NCI-H2107 treated with DMSO at 0.1 percent for 48 hours (cell line): ENCODE measurements around the gene RASGRP1.
"Not testable (repeated sequence)": the region's sequence is repeated elsewhere in the genome, so short reads cannot be mapped to it uniquely, and the experiment has no call there.

Experiments used
- DNase-seq: peaks from one replicate; lab custom pipeline; 2025; ENCODE audit not compliant: unreplicated experiment; lab: John Stamatoyannopoulos, UW

The RASGRP1 gene

DNA sequence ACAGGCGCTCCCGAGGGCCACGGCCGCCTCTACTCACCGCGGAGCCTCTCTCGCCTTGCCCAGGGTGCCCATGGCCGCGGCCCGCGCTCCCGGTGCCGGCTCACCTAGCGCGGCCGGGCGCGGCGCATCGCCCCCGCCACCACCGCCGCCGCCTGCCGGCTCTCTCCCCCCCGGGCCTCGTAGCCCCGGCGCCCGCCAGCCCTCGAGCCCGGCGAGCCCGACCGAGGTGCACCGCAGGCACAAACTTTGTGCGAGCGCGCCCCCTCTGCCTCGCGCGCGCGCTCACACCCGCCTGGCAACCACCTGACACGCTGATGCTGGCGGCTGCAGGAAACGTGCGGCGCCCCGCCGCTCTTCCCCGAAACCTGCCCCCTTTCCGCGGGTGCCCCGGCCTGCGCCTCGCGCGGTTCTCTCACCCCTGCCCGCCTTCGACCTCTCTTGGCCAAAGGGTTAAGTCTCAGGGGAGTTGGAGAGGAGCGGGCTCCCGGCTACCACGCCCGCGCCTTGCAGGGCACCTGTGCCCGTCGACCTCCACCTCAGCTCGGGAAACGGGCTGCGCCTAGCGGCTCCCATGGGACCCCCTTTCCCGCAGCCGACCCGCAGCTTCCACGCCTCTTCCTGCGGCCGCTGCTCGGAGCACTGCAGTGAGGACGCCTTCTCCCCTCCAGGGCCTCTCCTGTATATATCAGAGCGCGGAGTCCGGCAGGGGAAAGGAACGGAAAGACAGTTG, at the start of gene RASGRP1:
Gene RASGRP1 (minus strand): TSS at position 258 of the 730 bp plus-strand sequence. CDS start 186 bp downstream, at position 72.
- DNase-seq = no peak

DNA sequence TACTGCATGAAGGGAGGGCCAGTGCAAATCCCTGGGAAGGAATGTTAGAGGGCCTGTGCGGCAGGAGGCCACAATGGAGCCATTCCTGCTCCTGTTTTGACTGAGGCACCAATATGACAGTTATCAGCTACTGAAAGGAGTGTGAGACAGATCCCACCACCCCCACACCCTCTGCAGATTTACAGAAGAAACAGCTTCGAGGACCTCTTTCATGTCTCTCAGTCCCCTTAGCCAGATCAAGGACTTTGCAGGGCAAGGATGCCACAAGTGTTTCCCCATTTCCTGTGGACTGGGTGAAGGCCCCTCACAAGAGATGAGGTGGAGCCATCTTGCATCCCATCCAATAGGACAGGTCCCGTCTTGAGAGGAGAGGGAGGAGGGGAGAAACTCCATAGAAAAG, 48.5 kb upstream of the RASGRP1 start:
- no peak for DNase-seq

DNA sequence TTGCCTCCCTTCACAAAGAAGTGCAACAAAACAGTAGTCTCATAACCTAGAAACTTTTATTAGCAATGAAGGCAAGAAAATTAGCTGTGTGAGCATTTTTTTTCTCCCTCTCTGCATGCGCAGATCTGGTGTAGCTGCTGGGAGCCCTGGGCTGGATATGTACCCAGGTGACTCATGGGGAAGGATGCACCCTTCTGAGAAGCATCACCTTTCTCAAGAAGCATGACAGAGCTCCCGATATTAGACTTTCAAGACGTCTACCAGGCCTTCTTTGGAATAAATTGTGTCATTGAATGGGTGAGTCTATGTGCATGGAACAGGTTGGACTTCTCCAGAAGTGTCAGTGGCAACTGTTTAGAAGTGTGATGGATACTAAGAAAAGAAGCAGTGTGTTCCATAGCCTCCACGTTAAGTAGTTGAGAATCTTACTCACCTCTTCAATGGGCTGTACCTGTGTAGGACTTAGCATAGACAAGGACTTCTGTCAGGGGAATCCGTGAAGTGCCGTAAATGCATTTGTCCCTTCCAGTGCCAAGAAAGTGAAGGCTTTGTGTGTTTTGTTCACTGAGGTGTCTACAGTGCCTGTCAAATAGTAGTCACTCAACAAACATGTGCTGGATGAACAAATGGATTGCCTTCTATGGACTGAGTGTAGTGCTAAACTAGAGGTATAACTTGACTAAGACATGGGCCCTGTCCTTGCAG, 47.7 kb upstream of the RASGRP1 start:
- DNase-seq = no peak

DNA sequence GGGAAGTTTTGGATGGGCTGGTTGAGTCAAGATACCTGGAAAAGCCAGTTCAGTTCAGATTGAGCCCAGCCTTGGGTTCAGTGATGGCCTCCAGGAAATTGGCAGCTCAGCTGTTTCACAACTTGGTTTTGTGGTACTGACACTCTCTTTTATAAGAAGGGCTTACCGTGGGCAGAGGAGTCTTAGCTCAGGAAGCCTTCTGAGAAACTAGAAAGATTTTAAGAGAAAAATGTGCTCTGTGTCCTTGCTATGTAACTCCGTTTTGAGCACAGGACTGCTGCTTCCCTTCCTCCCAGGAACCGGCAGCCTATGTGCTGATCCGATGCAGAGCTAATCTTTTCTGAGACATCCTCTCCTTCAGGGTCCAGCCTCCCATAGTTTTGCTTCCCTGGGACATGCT, 46.6 kb upstream of the RASGRP1 start:
- no peak for DNase-seq

DNA sequence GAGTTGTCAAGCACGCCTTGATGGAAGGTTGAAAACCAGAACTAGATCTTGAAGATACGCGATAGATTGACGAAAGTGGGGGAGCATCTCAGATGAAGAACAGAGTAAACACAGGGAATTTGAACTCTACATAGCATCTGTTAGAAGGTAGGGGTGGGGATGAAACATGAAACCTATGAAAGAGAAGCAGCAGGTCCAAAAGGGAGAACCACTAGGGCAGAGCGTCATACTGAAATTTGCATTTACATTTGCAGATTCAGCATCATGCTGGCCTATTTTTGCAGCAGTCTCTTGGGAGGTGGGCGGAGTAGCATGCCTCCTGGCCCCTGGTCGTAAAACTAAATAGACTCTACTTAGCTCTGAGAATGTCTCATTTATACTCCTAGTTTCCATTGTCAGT, 46.1 kb upstream of the RASGRP1 start:
- DNase-seq = no peak

DNA sequence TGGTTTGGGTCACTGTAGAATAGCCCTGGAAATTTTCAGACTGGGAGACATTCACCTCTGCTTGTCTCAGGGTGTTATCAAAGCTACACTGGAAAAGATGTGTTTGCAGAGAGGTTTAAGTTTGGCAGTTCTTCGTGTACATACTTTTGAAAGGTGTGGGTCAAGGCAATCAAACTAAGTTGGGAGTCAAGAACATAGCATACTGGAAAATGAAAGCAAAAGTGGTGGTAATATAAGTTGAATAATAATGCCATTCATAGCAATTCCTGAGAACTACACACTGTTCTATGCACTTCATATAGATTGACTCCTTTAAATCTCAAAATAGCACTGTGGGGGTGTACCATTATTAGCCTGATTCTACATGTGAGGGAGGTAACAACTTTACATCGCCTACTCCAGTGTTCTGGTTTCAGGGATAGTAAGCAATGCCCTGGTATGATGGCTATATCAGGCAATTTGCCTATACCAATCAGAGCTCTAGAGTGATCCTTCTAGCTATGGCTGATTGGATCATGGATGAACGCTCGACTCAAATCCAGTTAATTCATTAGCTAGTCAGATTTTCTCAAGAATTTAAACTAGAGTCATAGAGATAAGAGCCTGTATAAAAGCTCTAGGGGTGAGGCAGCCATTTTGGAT, 44.6 kb upstream of the RASGRP1 start:
- DNase-seq = no peak

DNA sequence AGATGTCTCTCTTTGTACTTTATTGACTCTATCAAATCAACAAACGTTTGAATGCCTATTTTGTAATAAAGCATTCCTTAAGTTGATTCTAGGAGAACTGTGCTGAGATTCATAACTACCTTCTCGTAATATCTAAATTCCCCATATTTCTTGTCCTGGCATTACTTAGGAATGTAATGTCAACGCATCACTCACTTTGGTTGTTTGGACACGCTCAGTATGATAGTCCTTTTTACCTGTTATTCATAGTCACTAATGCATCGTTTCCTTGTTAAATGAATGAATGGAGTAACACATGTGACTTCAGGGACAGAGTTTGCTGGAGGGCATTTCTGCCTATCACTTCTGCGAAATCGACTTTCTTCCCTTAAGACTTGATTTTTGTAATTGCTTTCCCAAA, 44.1 kb upstream of the RASGRP1 start:
- DNase-seq = no peak

DNA sequence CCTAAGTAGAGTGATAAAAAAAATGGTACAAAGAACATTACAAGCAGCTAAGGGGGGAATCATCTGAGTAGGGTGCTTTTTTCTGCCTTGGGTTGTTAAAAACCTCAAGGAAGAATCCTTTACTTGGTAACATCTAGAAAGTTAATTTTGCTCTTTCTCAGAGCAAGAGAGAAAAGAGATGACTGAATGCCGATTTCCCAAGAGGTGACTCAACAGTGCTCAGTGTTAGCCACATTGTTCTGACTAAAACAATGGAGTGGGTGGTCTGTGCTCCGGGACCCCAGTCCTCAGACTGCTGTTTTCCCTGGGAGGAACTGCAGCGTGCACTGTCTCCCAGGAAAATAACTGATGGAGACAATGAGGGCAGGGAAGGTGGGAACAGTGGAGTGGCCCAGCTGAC, 41.1 kb upstream of the RASGRP1 start:
- DNase-seq = no peak

DNA sequence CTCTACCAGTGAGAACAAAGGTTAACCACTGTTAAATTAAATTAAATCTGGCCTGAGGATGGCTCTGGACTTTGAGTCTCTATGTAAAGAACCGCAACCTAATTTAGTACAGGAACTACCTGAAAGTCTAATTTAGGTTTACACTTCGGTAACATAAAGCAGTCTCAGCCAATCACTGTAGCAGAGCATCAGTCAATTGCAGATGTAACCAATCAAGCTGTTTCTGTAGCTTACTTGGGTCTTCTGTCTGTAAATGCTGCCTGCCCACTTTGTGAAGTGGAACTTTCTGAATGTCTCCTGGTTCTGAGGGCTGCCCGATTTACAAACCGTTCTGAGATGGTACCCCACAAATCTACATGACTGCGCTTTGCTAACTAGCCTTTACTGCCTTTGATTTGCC, 39.1 kb upstream of the RASGRP1 start:
- no peak for DNase-seq

DNA sequence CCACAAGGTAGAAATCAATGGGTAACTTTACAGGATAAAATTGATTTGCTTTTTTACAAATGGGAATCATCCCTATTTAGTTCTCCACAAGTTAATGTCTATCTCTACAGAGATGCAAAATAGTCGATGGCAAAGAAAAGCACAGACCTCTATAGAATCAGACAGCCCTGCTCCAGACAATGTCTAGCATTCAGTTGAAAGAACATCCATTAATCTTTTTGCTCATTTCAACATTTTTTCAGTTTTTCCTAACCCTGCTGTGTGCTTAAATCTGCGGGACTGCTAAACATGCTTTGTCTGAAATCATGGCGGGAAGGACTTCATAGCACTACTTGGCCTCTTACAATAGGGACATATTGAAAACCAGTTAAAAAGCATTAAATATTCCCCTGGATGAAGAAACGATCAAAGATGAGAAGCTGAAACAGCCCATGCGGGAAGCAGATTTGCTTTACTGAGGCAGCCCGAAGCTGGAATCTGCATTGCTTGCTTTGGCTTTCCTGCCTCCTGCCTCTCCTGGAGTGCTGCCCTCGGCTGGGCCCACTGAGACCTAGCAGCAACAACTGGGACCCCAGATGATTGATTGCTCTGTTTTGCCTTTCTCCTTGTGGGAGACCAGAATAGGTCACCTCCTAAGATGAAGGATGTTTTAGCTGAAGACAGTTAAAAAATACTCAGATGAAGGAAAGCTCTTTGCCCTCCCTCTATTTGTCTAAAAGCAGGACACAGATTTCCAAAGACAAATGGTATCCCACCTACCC, 38.5 kb upstream of the RASGRP1 start:
- DNase-seq = no peak

DNA sequence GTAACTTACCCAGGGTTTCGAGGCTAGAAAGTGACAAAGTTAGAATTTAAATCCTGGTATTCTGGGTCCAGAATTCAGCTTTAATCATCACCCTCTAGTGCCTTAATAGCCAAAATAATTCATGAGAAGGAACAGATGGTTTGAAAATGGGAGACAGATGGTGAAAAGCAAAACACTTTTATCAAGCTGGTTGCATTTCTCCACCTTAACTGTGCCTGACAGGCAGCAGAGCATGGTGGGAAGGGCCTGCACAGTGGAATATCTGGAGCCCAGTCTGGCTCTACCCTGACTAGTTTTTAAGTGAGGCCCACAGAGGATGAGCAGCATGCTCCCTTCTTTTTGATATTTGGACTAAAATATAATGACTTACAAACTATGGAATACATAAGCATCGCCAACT, 35.6 kb upstream of the RASGRP1 start:
- DNase-seq = no peak

DNA sequence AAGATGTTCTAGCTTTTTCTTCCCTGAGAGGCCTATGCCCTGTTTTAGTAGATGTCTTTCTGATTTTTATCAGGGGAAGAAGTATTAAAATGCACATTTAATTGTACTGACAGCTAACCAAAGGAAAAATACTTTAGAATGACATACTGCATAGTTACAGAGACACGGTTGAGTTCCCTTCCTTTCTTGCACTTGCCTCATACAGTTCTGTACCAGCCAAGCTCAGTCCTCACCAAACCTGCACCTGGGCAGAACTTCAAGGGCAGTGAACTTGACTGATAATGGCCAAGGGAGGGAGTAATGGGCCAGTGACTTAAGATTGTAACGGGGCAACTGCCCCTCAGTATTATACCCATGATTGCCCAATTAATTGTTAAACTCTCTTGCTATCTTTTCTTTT, 34.1 kb upstream of the RASGRP1 start:
- no peak for DNase-seq

DNA sequence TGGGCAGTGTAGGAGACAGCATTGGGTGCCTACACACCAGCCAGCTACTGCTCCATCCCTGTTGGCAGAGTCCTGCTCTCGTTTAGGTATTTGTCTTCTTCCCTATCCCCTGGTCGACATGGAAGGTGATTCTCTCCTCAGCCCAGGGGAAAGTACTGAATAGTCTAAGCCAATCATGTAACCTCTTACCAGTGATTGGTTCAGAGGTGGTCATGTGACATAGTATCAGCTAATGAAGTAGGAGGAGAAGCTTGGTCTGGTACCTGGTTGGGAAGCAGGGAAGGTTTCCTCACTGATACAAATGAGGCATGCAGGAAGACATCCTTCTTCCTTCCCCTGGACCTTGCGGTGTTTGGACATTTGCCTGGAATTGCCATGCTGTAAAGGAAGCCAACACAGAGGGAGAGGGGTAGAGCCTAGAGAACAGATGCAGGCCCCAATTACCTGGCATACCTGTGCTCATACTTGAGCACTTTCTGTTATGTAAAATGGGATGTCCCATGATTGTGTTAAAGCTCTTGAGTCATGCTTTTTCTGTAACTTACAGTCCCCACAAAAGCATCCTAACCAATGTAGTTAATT, 32.7 kb upstream of the RASGRP1 start:
- DNase-seq = no peak

DNA sequence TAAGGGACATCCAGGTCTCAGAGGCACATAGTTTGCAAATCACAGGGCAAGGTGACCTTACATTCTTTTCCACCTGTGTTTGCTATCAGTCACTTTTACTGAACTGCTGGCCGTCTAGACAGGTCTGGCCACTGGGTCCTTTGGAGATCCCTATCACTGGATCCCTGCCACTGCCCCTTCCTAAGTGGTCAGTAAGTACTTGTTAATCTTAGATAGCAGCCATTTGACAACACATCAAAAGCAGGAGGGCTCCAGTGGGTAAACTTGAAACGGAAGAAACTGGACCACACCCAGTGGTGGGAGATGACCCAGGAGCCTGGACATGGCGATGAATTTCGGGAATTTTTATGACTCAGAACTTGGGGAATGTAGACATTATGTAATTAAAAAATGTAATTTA, 28.9 kb upstream of the RASGRP1 start:
- no peak for DNase-seq

DNA sequence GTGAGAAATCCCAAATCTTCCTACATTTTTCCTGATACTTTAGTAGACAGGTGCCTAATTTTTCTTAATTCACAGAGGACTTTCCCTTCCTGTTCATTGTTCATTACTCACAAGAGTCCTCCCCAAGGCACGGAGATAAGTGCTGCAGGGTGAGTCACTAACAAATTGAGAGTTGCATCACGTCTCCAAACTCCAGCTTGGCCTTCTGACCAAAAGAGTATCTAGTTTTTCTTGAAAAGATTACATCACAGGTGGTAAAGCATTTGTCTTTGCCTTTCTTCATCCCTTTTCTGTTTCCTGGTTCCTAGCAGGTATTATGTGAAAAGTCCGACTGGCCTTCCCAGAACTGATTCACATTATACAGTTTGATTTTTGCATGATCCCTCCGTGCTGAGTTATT, 24.9 kb upstream of the RASGRP1 start:
- no peak for DNase-seq

DNA sequence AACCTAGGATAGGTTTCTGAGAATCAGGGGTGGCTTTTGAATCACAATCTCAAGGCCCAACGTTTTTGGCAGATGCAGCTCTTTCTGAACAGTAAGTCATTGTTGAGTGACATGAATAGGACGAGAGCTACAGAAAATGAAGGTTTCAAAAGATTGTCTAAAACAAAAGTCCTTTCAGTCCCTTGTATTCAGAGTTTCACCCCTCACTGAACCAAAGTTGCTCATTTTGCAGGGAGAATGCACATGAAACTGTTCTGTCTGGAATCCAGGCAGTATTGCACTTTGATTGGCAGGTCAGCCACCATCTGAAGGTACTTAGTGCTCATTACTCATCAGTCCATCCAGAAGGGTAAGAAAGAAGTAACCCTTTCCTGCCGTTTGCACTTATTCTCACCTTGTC, 24.1 kb upstream of the RASGRP1 start:
- no peak for DNase-seq

DNA sequence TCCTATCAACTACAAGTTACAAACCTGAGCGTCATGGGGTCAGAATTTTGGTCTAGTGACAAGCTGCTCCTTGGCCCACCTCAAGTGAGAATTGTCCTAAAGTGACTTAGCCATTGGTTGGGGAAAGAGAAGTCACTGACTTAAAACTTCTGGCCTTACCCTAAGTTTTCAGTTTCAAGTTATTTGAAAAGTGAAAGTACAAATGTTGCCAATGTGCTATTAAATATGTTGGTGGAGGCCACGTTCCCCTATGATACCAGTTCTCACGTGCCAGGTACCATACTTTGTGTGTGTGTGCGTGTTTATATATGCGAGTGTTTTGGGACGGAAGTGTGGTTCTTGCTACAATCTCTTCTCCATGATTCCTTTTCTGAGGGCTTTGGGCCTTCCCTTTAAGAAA, 22.6 kb upstream of the RASGRP1 start:
- DNase-seq = no peak

DNA sequence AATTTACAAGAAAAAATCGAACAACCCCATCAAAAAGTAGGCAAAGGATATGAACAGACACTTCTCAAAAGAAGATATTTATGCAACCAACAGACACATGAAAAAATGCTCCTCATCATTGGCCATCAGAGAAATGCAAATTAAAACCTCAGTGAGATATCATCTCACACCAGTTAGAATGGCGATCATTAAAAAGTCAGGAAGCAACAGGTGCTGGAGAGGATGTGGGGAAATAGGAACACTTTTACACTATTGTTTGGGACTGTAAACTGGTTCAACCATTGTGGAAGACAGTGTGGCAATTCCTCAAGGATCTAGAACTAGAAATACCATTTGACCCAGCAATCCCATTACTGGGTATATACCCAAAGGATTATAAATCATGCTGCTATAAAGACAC, 21.4 kb upstream of the RASGRP1 start:
- DNase-seq = not testable (repeated sequence)

DNA sequence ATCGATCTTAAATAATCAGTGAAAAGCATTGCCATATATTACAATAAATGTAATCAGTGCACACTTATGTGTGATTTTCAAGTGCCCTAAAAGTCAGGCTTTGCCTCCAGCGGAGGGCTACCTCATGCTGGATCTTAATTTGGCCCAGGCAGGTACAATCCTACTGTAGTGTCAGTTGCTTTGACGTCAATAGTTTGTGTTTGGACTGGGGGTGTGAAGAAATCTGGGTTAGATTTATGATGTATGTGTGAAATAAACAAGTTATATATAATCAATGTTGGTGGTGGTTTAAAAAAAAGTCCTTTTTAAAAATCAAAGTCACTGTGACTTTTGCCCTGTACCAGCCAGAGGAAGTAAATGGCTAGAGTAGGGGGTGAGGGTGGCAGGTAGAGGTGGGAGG, 14.0 kb upstream of the RASGRP1 start:
- no peak for DNase-seq

DNA sequence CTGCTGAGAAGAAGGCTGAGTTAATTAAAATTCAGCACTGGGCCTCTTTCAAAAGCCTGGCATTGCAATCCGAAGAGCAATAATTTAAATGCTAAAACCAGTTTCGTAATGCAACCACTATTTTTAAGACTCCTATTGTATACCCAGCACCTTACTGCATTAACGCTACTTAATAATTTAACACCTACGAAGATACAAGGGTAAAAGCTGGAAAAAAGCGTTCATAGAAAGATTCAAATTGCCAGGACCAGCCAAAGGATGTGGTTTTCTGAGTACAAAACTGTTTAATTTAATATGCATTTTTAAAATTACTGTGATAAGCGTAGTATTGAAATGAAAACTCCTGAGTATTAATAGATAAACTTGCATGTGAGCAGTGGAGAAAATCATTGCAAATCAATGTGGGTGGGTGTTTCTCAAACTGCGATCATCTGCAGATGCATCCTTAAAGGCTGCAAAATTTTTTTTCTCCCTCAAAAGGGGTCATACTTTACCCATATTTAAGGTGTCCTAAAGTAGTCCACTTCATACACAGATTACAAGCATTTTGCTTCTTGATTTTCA, 12.9 kb upstream of the RASGRP1 start:
- no peak for DNase-seq

DNA sequence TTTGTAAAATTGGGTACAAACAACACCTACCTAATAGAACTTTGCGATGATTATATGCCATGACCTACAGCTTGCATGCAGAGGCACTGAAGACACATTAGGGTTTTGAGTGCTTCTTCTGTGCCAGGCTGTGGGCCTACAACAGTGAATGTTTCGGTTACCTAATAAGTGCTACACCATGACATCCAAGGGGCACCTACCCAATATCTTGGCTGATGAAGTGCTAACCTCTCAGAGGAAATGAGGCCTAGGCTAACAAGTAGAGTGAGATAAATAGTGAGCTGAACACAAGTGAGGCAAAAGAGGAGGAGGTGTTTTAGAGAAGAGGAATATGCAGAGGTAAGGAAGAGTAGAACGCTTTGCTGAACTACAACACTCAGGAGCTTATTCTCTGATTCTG, 12.2 kb upstream of the RASGRP1 start:
- no peak for DNase-seq
